Measurements from ENCODE around the gene SUCLA2.

Gene SUCLA2

DNA sequence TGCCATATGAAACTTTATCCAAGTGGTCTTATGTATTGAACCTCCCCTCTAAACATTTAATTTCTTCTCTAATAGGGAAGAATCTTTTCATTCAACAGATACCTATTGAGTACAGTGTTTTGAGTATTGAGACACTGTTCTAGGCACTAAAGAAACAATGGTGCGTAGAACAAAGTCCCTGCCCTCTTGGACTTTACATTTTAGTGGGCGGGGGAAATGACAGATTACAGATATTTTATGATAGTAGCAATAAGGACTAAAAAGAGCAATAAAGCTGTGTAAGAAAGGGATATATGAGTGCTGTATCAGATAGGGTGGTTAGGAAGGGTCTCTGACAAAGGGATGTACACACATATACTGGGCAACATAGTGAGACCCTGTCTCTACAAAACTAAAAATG lies 41.8 kb upstream of the SUCLA2 start:
- Histone ChIP-seq H3K4me1 (ENCODE audit: insufficient read depth, low read length, poor library complexity, severe bottlenecking) (peaks cover 55% of the 10 kb centered on the region), H3K36me3 (ENCODE audit: insufficient read depth, low read length) (peaks cover 17% of the 10 kb centered on the region; the same call in 1 of the 2 replicates), H4K20me1 (ENCODE audit: insufficient read depth, low read length, poor library complexity, severe bottlenecking) (no peaks in the 10 kb centered on the region), H3K27me3 (ENCODE audit: insufficient read depth, low read length, poor library complexity, severe bottlenecking) (no peaks in the 10 kb centered on the region), H3K4me2 (ENCODE audit: low read depth, low read length, poor library complexity, severe bottlenecking) (peak overlapping the region; percentile 76), H2AFZ (ENCODE audit: low read length) (no peak overlapping the region), H3F3A (ENCODE audit: low read depth) (no peaks in the 10 kb centered on the region), H3K9ac (ENCODE audit: low read depth, low read length, poor library complexity, severe bottlenecking) (peak overlapping the region; percentile 50), H3K79me2 (ENCODE audit: insufficient read depth, low read length) (peaks cover 19% of the 10 kb centered on the region), H3K9me3 (ENCODE audit: insufficient read depth, low read depth, low read length) (no peaks in the 10 kb centered on the region), H3K9me2 (replicated peaks; ENCODE audit: low read depth, low read length) (no peaks in the 10 kb centered on the region), H3K4me3 (ENCODE audit: low read length, poor library complexity, severe bottlenecking) (peak overlapping the region; percentile 49)
- TF ChIP-seq, protein P1, sequence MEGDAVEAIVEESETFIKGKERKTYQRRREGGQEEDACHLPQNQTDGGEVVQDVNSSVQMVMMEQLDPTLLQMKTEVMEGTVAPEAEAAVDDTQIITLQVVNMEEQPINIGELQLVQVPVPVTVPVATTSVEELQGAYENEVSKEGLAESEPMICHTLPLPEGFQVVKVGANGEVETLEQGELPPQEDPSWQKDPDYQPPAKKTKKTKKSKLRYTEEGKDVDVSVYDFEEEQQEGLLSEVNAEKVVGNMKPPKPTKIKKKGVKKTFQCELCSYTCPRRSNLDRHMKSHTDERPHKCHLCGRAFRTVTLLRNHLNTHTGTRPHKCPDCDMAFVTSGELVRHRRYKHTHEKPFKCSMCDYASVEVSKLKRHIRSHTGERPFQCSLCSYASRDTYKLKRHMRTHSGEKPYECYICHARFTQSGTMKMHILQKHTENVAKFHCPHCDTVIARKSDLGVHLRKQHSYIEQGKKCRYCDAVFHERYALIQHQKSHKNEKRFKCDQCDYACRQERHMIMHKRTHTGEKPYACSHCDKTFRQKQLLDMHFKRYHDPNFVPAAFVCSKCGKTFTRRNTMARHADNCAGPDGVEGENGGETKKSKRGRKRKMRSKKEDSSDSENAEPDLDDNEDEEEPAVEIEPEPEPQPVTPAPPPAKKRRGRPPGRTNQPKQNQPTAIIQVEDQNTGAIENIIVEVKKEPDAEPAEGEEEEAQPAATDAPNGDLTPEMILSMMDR (conservative IDR thresholded peaks at IDR 0.05; ENCODE audit: low read length): no peak
- TF ChIP-seq EZH2phosphoT487 (IDR thresholded peaks at IDR 0.05; ENCODE audit: borderline replicate concordance): no peak

DNA sequence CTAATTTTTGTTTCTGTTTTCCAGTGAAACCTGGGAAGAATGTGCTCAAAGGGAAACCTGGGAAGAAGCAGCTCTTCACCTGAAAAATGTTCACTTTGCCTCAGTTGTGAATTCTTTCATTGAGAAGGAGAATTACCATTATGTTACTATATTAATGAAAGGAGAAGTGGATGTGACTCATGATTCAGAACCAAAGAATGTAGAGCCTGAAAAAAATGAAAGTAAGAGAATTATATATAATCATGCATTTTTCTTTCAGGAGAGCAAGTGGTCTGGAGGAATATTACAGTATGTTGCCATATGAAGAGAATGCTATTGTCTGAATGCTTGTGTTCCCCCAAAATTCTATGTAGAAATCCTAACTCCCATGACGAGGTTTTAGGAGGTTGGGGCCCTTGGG lies 39.8 kb upstream of the SUCLA2 start:
- H3F3A ChIP-seq (ENCODE audit: low read depth): peaks cover 5% of the 10 kb centered on the region
- H3K9me2 ChIP-seq (replicated peaks; ENCODE audit: low read depth, low read length): no peaks in the 10 kb centered on the region
- H4K20me1 ChIP-seq (ENCODE audit: insufficient read depth, low read length, poor library complexity, severe bottlenecking): no peaks in the 10 kb centered on the region
- no peak overlapping the region for H3K4me2 ChIP-seq (ENCODE audit: low read depth, low read length, poor library complexity, severe bottlenecking)
- no peak overlapping the region for H3K9ac ChIP-seq (ENCODE audit: low read depth, low read length, poor library complexity, severe bottlenecking)
- no peaks in the 10 kb centered on the region for H3K27me3 ChIP-seq (ENCODE audit: insufficient read depth, low read length, poor library complexity, severe bottlenecking)
- peaks cover 67% of the 10 kb centered on the region for H3K4me1 ChIP-seq (ENCODE audit: insufficient read depth, low read length, poor library complexity, severe bottlenecking)
- peaks cover 28% of the 10 kb centered on the region for H3K79me2 ChIP-seq (ENCODE audit: insufficient read depth, low read length)
- TF ChIP-seq EZH2phosphoT487 (IDR thresholded peaks at IDR 0.05; ENCODE audit: borderline replicate concordance): no peak
- TF ChIP-seq, protein P1 (conservative IDR thresholded peaks at IDR 0.05; ENCODE audit: low read length): no peak
- H3K4me3 ChIP-seq (ENCODE audit: low read length, poor library complexity, severe bottlenecking): no peak overlapping the region
- H3K9me3 ChIP-seq (ENCODE audit: insufficient read depth, low read depth, low read length): no peaks in the 10 kb centered on the region
- H3K36me3 ChIP-seq (ENCODE audit: insufficient read depth, low read length): peaks cover 8% of the 10 kb centered on the region; the same call in 1 of the 2 replicates
- H2AFZ ChIP-seq (ENCODE audit: low read length): no peak overlapping the region

GRCh38 chr13:48040049-48040448 lies 39.0 kb upstream of the SUCLA2 start:
- peak overlapping the region; percentile 16 for H3K9ac ChIP-seq (ENCODE audit: low read depth, low read length, poor library complexity, severe bottlenecking)
- TF ChIP-seq, protein P1 (conservative IDR thresholded peaks at IDR 0.05; ENCODE audit: low read length): no peak
- TF ChIP-seq EZH2phosphoT487 (IDR thresholded peaks at IDR 0.05; ENCODE audit: borderline replicate concordance): no peak
- H2AFZ ChIP-seq (ENCODE audit: low read length): no peak overlapping the region
- peak overlapping the region; percentile 5 for H3K4me3 ChIP-seq (ENCODE audit: low read length, poor library complexity, severe bottlenecking)
- peaks cover 69% of the 10 kb centered on the region for H3K4me1 ChIP-seq (ENCODE audit: insufficient read depth, low read length, poor library complexity, severe bottlenecking)
- no peaks in the 10 kb centered on the region for H3K9me2 ChIP-seq (replicated peaks; ENCODE audit: low read depth, low read length)
- no peaks in the 10 kb centered on the region for H3K27me3 ChIP-seq (ENCODE audit: insufficient read depth, low read length, poor library complexity, severe bottlenecking)
- H3F3A ChIP-seq (ENCODE audit: low read depth): peaks cover 5% of the 10 kb centered on the region
- H3K9me3 ChIP-seq (ENCODE audit: insufficient read depth, low read depth, low read length): no peaks in the 10 kb centered on the region
- H3K36me3 ChIP-seq (ENCODE audit: insufficient read depth, low read length): peaks cover 7% of the 10 kb centered on the region; the same call in 1 of the 2 replicates
- H3K4me2 ChIP-seq (ENCODE audit: low read depth, low read length, poor library complexity, severe bottlenecking): peak overlapping the region; percentile 33
- H3K79me2 ChIP-seq (ENCODE audit: insufficient read depth, low read length): peaks cover 30% of the 10 kb centered on the region
- no peaks in the 10 kb centered on the region for H4K20me1 ChIP-seq (ENCODE audit: insufficient read depth, low read length, poor library complexity, severe bottlenecking)

All from Loucy (cell line).